ENCODE data around the gene FAM124A. TPM values are rescaled to one million over a fixed set of nuclear protein-coding genes. Genes with fewer than 3 reads are reported as not detected.

The FAM124A gene
- total and polyA plus RNA-seq, 2 donors (not counting 1 experiment from before 2014, with no cell fraction given): 1.7 to 4.8 TPM

- Histone ChIP-seq H2AFZ (ENCODE audit: low read length) (no peak overlapping the region), H3K9ac (ENCODE audit: insufficient read depth, low read length) (no peak overlapping the region), H3K27me3 (ENCODE audit: control insufficient read depth, insufficient read depth, low read length) (peaks cover 2% of the 10 kb centered on the region), H3K9me3 (ENCODE audit: control insufficient read depth, insufficient read depth, low read depth, low read length) (no peaks in the 10 kb centered on the region), H3K27ac (ENCODE audit: insufficient read depth, low read length) (no peak overlapping the region), H3K79me2 (ENCODE audit: control insufficient read depth, insufficient read depth, low read length) (no peaks in the 10 kb centered on the region), H3K4me2 (ENCODE audit: extremely low read depth, insufficient read depth, low read length) (no peak overlapping the region), H4K20me1 (ENCODE audit: control insufficient read depth, extremely low read depth, insufficient read depth, low read length) (no peaks in the 10 kb centered on the region), H3K36me3 (ENCODE audit: control insufficient read depth, insufficient read depth, low read length) (no peaks in the 10 kb centered on the region), H3K4me3 (replicated peaks in 1 of 4; ENCODE audit: control extremely low read depth in 1 of 4, insufficient read depth in 1 of 4, low read depth in 3 of 4, low read length in 4 of 4) (no peak overlapping the region), H3K4me1 (ENCODE audit: control insufficient read depth, extremely low read depth, insufficient read depth, low read length) (no peaks in the 10 kb centered on the region)
- TF ChIP-seq EZH2 (IDR thresholded peaks at IDR 0.05; ENCODE audit: low read length, missing control alignments): no peak
- TF ChIP-seq, protein P1, sequence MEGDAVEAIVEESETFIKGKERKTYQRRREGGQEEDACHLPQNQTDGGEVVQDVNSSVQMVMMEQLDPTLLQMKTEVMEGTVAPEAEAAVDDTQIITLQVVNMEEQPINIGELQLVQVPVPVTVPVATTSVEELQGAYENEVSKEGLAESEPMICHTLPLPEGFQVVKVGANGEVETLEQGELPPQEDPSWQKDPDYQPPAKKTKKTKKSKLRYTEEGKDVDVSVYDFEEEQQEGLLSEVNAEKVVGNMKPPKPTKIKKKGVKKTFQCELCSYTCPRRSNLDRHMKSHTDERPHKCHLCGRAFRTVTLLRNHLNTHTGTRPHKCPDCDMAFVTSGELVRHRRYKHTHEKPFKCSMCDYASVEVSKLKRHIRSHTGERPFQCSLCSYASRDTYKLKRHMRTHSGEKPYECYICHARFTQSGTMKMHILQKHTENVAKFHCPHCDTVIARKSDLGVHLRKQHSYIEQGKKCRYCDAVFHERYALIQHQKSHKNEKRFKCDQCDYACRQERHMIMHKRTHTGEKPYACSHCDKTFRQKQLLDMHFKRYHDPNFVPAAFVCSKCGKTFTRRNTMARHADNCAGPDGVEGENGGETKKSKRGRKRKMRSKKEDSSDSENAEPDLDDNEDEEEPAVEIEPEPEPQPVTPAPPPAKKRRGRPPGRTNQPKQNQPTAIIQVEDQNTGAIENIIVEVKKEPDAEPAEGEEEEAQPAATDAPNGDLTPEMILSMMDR (conservative IDR thresholded peaks at IDR 0.05 in 1 of 2, IDR thresholded peaks at IDR 0.05 in 1 of 2; ENCODE audit: low read depth in 1 of 2, low read length in 2 of 2): no peak
- DNase-seq (ENCODE audit: low read depth in 2 of 2): no peak
These were observed 86.6 kb downstream of the FAM124A start for GRCh38 chr13:51308781-51309180.

GRCh38 chr13:51311231-51311630 lies 89.0 kb downstream of the FAM124A start:
- TF ChIP-seq EZH2 (IDR thresholded peaks at IDR 0.05; ENCODE audit: low read length, missing control alignments): no peak
- TF ChIP-seq, protein P1 (conservative IDR thresholded peaks at IDR 0.05 in 1 of 2, IDR thresholded peaks at IDR 0.05 in 1 of 2; ENCODE audit: low read depth in 1 of 2, low read length in 2 of 2): no peak
- no peaks in the 10 kb centered on the region for H4K20me1 ChIP-seq (ENCODE audit: control insufficient read depth, extremely low read depth, insufficient read depth, low read length)
- no peak overlapping the region for H2AFZ ChIP-seq (ENCODE audit: low read length)
- no peaks in the 10 kb centered on the region for H3K79me2 ChIP-seq (ENCODE audit: control insufficient read depth, insufficient read depth, low read length)
- H3K36me3 ChIP-seq (ENCODE audit: control insufficient read depth, insufficient read depth, low read length): no peaks in the 10 kb centered on the region
- no peaks in the 10 kb centered on the region for H3K4me1 ChIP-seq (ENCODE audit: control insufficient read depth, extremely low read depth, insufficient read depth, low read length)
- peaks cover 2% of the 10 kb centered on the region for H3K27me3 ChIP-seq (ENCODE audit: control insufficient read depth, insufficient read depth, low read length)
- no peak overlapping the region for H3K4me2 ChIP-seq (ENCODE audit: extremely low read depth, insufficient read depth, low read length)
- no peak overlapping the region for H3K27ac ChIP-seq (ENCODE audit: insufficient read depth, low read length)
- no peak overlapping the region for H3K4me3 ChIP-seq (replicated peaks in 1 of 4; ENCODE audit: control extremely low read depth in 1 of 4, insufficient read depth in 1 of 4, low read depth in 3 of 4, low read length in 4 of 4)
- DNase-seq (ENCODE audit: low read depth in 2 of 2): no peak
- H3K9me3 ChIP-seq (ENCODE audit: control insufficient read depth, insufficient read depth, low read depth, low read length): no peaks in the 10 kb centered on the region
- H3K9ac ChIP-seq (ENCODE audit: insufficient read depth, low read length): no peak overlapping the region

DNA sequence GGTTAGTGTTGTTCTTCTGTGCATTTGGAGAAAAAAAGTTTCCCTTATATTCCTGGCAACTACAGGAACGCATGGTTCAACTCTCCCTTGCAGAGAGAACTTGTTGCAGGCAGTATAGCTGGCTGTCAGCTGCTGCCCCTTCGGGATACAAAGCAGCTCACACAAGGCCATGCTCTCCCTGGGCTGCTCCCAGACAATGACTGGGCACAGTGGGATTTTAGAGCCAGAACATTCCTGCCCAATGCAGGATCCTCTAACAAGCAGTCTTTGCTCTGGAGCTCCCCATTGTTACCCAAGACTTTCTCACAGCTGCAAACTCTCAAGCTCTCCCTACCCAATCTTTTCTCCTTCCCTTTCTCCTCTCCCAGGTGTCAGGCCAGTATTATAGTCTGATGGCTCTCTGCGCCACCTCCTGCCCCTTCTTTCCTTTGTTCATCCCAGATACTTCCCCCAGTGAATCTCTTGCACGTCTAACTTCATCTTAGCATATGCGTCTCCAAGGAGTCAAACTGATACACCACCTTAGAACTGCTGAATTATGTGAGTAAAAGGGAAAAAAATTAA lies 89.8 kb downstream of the FAM124A start:
- TF ChIP-seq EZH2 (IDR thresholded peaks at IDR 0.05; ENCODE audit: low read length, missing control alignments): no peak
- TF ChIP-seq, protein P1 (conservative IDR thresholded peaks at IDR 0.05 in 1 of 2, IDR thresholded peaks at IDR 0.05 in 1 of 2; ENCODE audit: low read depth in 1 of 2, low read length in 2 of 2): no peak
- no peak for DNase-seq (ENCODE audit: low read depth in 2 of 2)
- Histone ChIP-seq H3K4me3 (replicated peaks in 1 of 4; ENCODE audit: control extremely low read depth in 1 of 4, insufficient read depth in 1 of 4, low read depth in 3 of 4, low read length in 4 of 4) (no peak overlapping the region), H3K36me3 (ENCODE audit: control insufficient read depth, insufficient read depth, low read length) (no peaks in the 10 kb centered on the region), H3K4me2 (ENCODE audit: extremely low read depth, insufficient read depth, low read length) (no peak overlapping the region), H4K20me1 (ENCODE audit: control insufficient read depth, extremely low read depth, insufficient read depth, low read length) (no peaks in the 10 kb centered on the region), H3K4me1 (ENCODE audit: control insufficient read depth, extremely low read depth, insufficient read depth, low read length) (no peaks in the 10 kb centered on the region), H3K79me2 (ENCODE audit: control insufficient read depth, insufficient read depth, low read length) (no peaks in the 10 kb centered on the region), H3K9me3 (ENCODE audit: control insufficient read depth, insufficient read depth, low read depth, low read length) (no peaks in the 10 kb centered on the region), H2AFZ (ENCODE audit: low read length) (no peak overlapping the region), H3K27me3 (ENCODE audit: control insufficient read depth, insufficient read depth, low read length) (peaks cover 2% of the 10 kb centered on the region), H3K27ac (ENCODE audit: insufficient read depth, low read length) (no peak overlapping the region), H3K9ac (ENCODE audit: insufficient read depth, low read length) (no peak overlapping the region)

Measured in fibroblast of lung (primary cell).